ENCODE results near the gene IFITM2. TPM values are rescaled to one million over a fixed set of nuclear protein-coding genes. Genes with fewer than 3 reads are reported as not detected.

Gene IFITM2
- total RNA-seq, 1 donor = 50.1 TPM

GRCh38 chr11:291281-292210, 16.1 kb upstream of the IFITM2 start:
- no peak for TF ChIP-seq CTCF (IDR thresholded peaks at IDR 0.05; ENCODE audit: insufficient read depth, low read length)
- H3K4me3 ChIP-seq (ENCODE audit: low read depth, low read length) = no peak overlapping the region
- no peak for DNase-seq (ENCODE audit: low read depth)

GRCh38 chr11:292211-293121, 15.2 kb upstream of the IFITM2 start:
- no peak for TF ChIP-seq CTCF (IDR thresholded peaks at IDR 0.05; ENCODE audit: insufficient read depth, low read length)
- H3K4me3 ChIP-seq (ENCODE audit: low read depth, low read length) = no peak overlapping the region
- no peak for DNase-seq (ENCODE audit: low read depth)

GRCh38 chr11:293271-293851, 14.3 kb upstream of the IFITM2 start:
- TF ChIP-seq CTCF (IDR thresholded peaks at IDR 0.05; ENCODE audit: insufficient read depth, low read length) = no peak
- no peak overlapping the region for H3K4me3 ChIP-seq (ENCODE audit: low read depth, low read length)
- DNase-seq (ENCODE audit: low read depth) = no peak

GRCh38 chr11:293852-294661, 13.6 kb upstream of the IFITM2 start:
- TF ChIP-seq CTCF (IDR thresholded peaks at IDR 0.05; ENCODE audit: insufficient read depth, low read length) = no peak
- H3K4me3 ChIP-seq (ENCODE audit: low read depth, low read length) = no peak overlapping the region
- no peak for DNase-seq (ENCODE audit: low read depth)

GRCh38 chr11:294780-295179, 12.8 kb upstream of the IFITM2 start:
- no peak for TF ChIP-seq CTCF (IDR thresholded peaks at IDR 0.05; ENCODE audit: insufficient read depth, low read length)
- H3K4me3 ChIP-seq (ENCODE audit: low read depth, low read length) = no peak overlapping the region
- no peak for DNase-seq (ENCODE audit: low read depth)

Data from fibroblast of the aortic adventitia (primary cell).